Measurements from ENCODE around the gene TEX13B. TPM values are rescaled to one million over a fixed set of nuclear protein-coding genes. Genes with fewer than 3 reads are reported as not detected.
"Not testable (repeated sequence)": the region's sequence is repeated elsewhere in the genome, so short reads cannot be mapped to it uniquely, and the experiment has no call there.

The TEX13B gene
- not detected for total RNA-seq

GRCh38 chrX:107982356-107982755 lies at the start of gene TEX13B:
Gene TEX13B, minus strand, starts transcription at chrX:107982370. Its CDS starts 243 bp downstream, at chrX:107982127.
- no peak for DNase-seq

GRCh38 chrX:108029928-108030711 lies 48.0 kb upstream of the TEX13B start:
- DNase-seq = no peak

GRCh38 chrX:108028854-108029253 lies 46.7 kb upstream of the TEX13B start:
- no peak for DNase-seq

- no peak for DNase-seq
Measured at GRCh38 chrX:108025954-108026600, 43.9 kb upstream of the TEX13B start.

GRCh38 chrX:108025376-108025775 lies 43.2 kb upstream of the TEX13B start:
- DNase-seq = no peak

- no peak for DNase-seq
Measured at GRCh38 chrX:108022491-108023089, 40.4 kb upstream of the TEX13B start.

- DNase-seq = no peak
Measured at GRCh38 chrX:108020631-108021030, 38.5 kb upstream of the TEX13B start.

GRCh38 chrX:108019382-108019875 lies 37.3 kb upstream of the TEX13B start:
- no peak for DNase-seq

- DNase-seq = no peak
Measured at GRCh38 chrX:108018656-108019381, 36.6 kb upstream of the TEX13B start.

- no peak for DNase-seq
Measured at GRCh38 chrX:108001218-108001814, 19.1 kb upstream of the TEX13B start.

- no peak for DNase-seq
Measured at GRCh38 chrX:108000751-108001150, 18.6 kb upstream of the TEX13B start.

- no peak for DNase-seq
Measured at GRCh38 chrX:107996124-107996523, 14.0 kb upstream of the TEX13B start.

- DNase-seq = peak; percentile 44
Measured at GRCh38 chrX:107985033-107985432, 2.9 kb upstream of the TEX13B start.

- no peak for DNase-seq
Measured at GRCh38 chrX:107979534-107979933, 2.6 kb downstream of the TEX13B start.

- DNase-seq = no peak
Measured at GRCh38 chrX:107978707-107979307, 3.4 kb downstream of the TEX13B start.

GRCh38 chrX:107978071-107978470 lies 4.1 kb downstream of the TEX13B start:
- DNase-seq = no peak

GRCh38 chrX:107971636-107972035 lies 10.5 kb downstream of the TEX13B start:
- no peak for DNase-seq

- DNase-seq = no peak
Measured at GRCh38 chrX:107970073-107970472, 12.1 kb downstream of the TEX13B start.

- DNase-seq = no peak
Measured at GRCh38 chrX:107968623-107969022, 13.5 kb downstream of the TEX13B start.

- DNase-seq = not testable (repeated sequence)
Measured at GRCh38 chrX:107955337-107955736, 26.8 kb downstream of the TEX13B start.

- no peak for DNase-seq
Measured at GRCh38 chrX:107940095-107940494, 42.1 kb downstream of the TEX13B start.

- no peak for DNase-seq
Measured at GRCh38 chrX:107936434-107936730, 45.8 kb downstream of the TEX13B start.
